IPS-11a (cell line): Measurements from ENCODE around the gene STPG1.

ENCODE experiments used
- H3K4me3 ChIP-seq: one replicate; pipeline ENCODE4 v1.5.1; 2013; ENCODE audit warnings: low read depth, low read length, control low read depth

Gene STPG1

GRCh38 chr1:24393892-24394291, 19.7 kb downstream of the STPG1 start:
- no peak overlapping the region for H3K4me3 ChIP-seq

- H3K4me3 ChIP-seq: no peak overlapping the region
Observed at GRCh38 chr1:24392982-24393650, 20.5 kb downstream of the STPG1 start.

- no peak overlapping the region for H3K4me3 ChIP-seq
Observed at GRCh38 chr1:24392604-24392946, 21.0 kb downstream of the STPG1 start.

GRCh38 chr1:24391882-24392603, 21.5 kb downstream of the STPG1 start:
- H3K4me3 ChIP-seq: no peak overlapping the region

GRCh38 chr1:24390924-24391782, 22.4 kb downstream of the STPG1 start:
- H3K4me3 ChIP-seq: no peak overlapping the region

GRCh38 chr1:24389231-24389678, 24.3 kb downstream of the STPG1 start:
- no peak overlapping the region for H3K4me3 ChIP-seq

- H3K4me3 ChIP-seq: no peak overlapping the region
Observed at GRCh38 chr1:24388331-24388885, 25.2 kb downstream of the STPG1 start.

- no peak overlapping the region for H3K4me3 ChIP-seq
Observed at GRCh38 chr1:24387636-24388175, 25.9 kb downstream of the STPG1 start.

GRCh38 chr1:24386931-24387330, 26.7 kb downstream of the STPG1 start:
- H3K4me3 ChIP-seq: no peak overlapping the region

- H3K4me3 ChIP-seq: no peak overlapping the region
Observed at GRCh38 chr1:24386241-24386640, 27.3 kb downstream of the STPG1 start.

- no peak overlapping the region for H3K4me3 ChIP-seq
Observed at GRCh38 chr1:24385160-24385940, 28.2 kb downstream of the STPG1 start.

GRCh38 chr1:24384251-24385090, 29.1 kb downstream of the STPG1 start:
- H3K4me3 ChIP-seq: no peak overlapping the region

- no peak overlapping the region for H3K4me3 ChIP-seq
Observed at GRCh38 chr1:24383381-24383940, 30.1 kb downstream of the STPG1 start.

- no peak overlapping the region for H3K4me3 ChIP-seq
Observed at GRCh38 chr1:24382165-24382577, 31.4 kb downstream of the STPG1 start.

- H3K4me3 ChIP-seq: no peak overlapping the region
Observed at GRCh38 chr1:24381256-24381655, 32.3 kb downstream of the STPG1 start.

GRCh38 chr1:24380508-24380907, 33.1 kb downstream of the STPG1 start:
- no peak overlapping the region for H3K4me3 ChIP-seq

- no peak overlapping the region for H3K4me3 ChIP-seq
Observed at GRCh38 chr1:24379733-24380315, 33.8 kb downstream of the STPG1 start.

- no peak overlapping the region for H3K4me3 ChIP-seq
Observed at GRCh38 chr1:24374891-24375786, 38.4 kb downstream of the STPG1 start.
